Measurements from ENCODE around the gene DLG5. TPM values are rescaled to one million over a fixed set of nuclear protein-coding genes. Genes with fewer than 3 reads are reported as not detected.

The DLG5 gene
- total and polyA plus RNA-seq, 9 of the 15 experiments (the other 6 are each of a cell fraction or from before 2014, with no cell fraction given) = 1.4 to 26.8 (median 11.2) TPM

DNA sequence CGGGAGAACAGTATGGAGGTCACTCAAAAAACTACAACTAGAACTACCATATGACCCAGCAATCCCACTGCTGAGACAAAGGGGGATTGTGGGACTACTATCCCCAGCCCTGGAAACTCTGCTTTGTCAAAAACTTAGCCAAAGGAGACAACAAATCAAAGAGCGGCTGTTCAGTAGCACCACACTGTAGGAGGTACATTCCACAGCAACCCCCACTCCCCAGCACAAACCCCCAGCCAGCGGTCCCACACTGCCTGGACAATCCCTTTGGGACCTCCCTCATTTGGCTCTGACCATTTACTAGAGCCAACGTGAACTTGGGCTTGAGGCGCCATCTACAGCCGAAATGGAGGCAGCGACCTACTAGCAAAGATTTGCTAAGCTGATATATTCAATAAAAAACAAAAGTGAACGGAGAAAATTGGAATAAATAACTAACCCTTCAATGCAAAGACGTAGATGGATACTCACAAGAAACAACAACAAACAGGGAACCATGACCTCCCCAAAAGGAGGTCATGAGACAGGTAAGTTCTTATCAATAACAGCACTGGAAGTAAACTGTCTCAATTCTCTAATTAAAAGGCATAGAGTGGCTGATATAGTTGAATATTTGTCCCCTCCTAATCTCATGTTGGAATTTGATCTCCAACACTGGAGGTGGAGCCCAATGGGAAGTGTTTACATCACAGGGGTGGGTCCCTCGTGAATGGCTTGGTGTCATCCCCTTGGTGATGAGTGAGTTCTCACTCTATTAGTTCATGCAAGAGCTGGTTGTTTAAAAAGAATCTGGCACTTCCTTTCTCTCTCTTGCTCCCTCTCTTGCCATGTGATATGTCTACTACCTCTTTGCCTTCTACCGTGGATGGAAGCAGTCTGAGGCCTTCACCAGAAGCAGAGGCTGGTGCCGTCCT lies 170.0 kb downstream of the DLG5 start (continued):
- TF ChIP-seq, protein P1, sequence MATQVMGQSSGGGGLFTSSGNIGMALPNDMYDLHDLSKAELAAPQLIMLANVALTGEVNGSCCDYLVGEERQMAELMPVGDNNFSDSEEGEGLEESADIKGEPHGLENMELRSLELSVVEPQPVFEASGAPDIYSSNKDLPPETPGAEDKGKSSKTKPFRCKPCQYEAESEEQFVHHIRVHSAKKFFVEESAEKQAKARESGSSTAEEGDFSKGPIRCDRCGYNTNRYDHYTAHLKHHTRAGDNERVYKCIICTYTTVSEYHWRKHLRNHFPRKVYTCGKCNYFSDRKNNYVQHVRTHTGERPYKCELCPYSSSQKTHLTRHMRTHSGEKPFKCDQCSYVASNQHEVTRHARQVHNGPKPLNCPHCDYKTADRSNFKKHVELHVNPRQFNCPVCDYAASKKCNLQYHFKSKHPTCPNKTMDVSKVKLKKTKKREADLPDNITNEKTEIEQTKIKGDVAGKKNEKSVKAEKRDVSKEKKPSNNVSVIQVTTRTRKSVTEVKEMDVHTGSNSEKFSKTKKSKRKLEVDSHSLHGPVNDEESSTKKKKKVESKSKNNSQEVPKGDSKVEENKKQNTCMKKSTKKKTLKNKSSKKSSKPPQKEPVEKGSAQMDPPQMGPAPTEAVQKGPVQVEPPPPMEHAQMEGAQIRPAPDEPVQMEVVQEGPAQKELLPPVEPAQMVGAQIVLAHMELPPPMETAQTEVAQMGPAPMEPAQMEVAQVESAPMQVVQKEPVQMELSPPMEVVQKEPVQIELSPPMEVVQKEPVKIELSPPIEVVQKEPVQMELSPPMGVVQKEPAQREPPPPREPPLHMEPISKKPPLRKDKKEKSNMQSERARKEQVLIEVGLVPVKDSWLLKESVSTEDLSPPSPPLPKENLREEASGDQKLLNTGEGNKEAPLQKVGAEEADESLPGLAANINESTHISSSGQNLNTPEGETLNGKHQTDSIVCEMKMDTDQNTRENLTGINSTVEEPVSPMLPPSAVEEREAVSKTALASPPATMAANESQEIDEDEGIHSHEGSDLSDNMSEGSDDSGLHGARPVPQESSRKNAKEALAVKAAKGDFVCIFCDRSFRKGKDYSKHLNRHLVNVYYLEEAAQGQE (IDR thresholded peaks at IDR 0.05; ENCODE audit: borderline replicate concordance) = peak; percentile 56; the same call in 1 of the 2 replicates
- TF ChIP-seq, protein P1 (CRISPR knock-in tag; IDR thresholded peaks at IDR 0.05; ENCODE audit: low read depth) = no peak
- TF ChIP-seq STAG1 (CRISPR knock-in tag; IDR thresholded peaks at IDR 0.05; ENCODE audit: borderline replicate concordance) = peak; percentile 47; the same call in 1 of the 2 replicates
- 0 out of 2 replicates have a peak, but pooled peaks have one; percentile 12 for TF ChIP-seq JUND (IDR thresholded peaks at IDR 0.05; ENCODE audit: borderline replicate concordance, low read depth, low read length)
- TF ChIP-seq JUND (tag; IDR thresholded peaks at IDR 0.05; ENCODE audit: borderline replicate concordance, low read depth, low read length) = no peak
- no peak for TF ChIP-seq HNRNPUL1 (IDR thresholded peaks at IDR 0.05; ENCODE audit: low read length)
- TF ChIP-seq RAD21 (CRISPR knock-in tag; conservative IDR thresholded peaks at IDR 0.05 in 1 of 2, IDR thresholded peaks at IDR 0.05 in 1 of 2) = peak; percentile 71 to 89
- TF ChIP-seq, protein P2, sequence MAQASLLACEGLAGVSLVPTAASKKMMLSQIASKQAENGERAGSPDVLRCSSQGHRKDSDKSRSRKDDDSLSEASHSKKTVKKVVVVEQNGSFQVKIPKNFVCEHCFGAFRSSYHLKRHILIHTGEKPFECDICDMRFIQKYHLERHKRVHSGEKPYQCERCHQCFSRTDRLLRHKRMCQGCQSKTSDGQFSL (CRISPR knock-in tag; IDR thresholded peaks at IDR 0.05) = no peak
- TF ChIP-seq, protein P2 (tag; IDR thresholded peaks at IDR 0.05) = no peak
- TF ChIP-seq ATF7 (IDR thresholded peaks at IDR 0.05) = peak; percentile 46
- peak; percentile 77 for TF ChIP-seq SMC3 (conservative IDR thresholded peaks at IDR 0.05; ENCODE audit: insufficient read depth, low read depth, low read length)
- TF ChIP-seq CCNT2 (IDR thresholded peaks at IDR 0.05; ENCODE audit: borderline replicate concordance, extremely low read depth, insufficient read length, low read depth, low read length) = no peak
- TF ChIP-seq, protein P3, sequence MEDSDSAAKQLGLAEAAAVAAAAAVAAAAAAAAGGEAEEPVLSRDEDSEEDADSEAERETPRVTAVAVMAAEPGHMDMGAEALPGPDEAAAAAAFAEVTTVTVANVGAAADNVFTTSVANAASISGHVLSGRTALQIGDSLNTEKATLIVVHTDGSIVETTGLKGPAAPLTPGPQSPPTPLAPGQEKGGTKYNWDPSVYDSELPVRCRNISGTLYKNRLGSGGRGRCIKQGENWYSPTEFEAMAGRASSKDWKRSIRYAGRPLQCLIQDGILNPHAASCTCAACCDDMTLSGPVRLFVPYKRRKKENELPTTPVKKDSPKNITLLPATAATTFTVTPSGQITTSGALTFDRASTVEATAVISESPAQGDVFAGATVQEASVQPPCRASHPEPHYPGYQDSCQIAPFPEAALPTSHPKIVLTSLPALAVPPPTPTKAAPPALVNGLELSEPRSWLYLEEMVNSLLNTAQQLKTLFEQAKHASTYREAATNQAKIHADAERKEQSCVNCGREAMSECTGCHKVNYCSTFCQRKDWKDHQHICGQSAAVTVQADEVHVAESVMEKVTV (CRISPR knock-in tag; IDR thresholded peaks at IDR 0.05) = peak; percentile 61
